B cell (primary cell): ENCODE data around the gene CACNA1F. TPM values are rescaled to one million over a fixed set of nuclear protein-coding genes. Genes with fewer than 3 reads are reported as not detected.

Experiments used
- ATAC-seq: fragments of 200-7000 bp; cut with Tn5 transposase; one replicate; pipeline ENCODE4 v1.10.0; 2021; ENCODE audit warnings: low read depth, mild to moderate bottlenecking, moderate number of reproducible peaks, moderate library complexity
- CTCF ChIA-PET: fragments of 350-600 bp; sonication (Branson Sonifier 250); formaldehyde crosslinking; loops from one replicate; lab custom pipeline; 2021; ENCODE audit warnings: antibody characterized with exemption, inconsistent platforms; lab: Charles Lee
- POLR2A ChIA-PET: fragments of 350-600 bp; sonication (Branson Sonifier 250); formaldehyde crosslinking; loops from one replicate; lab custom pipeline; 2021; ENCODE audit warnings: antibody characterized with exemption; lab: Charles Lee
- DNase-seq: peaks from one replicate; pipeline ENCODE4 v3.0.0; 2013
- H2AFZ ChIP-seq: 2 replicates; pipeline ENCODE4 v1.6.1; 2012; ENCODE audit warnings: mild to moderate bottlenecking, low read depth, low read length; ENCODE audit not compliant: insufficient read depth, poor library complexity, severe bottlenecking
- H3K27ac ChIP-seq, 2 donors: 1 replicate in 1 of 2; 2 replicates in 1 of 2; pipeline ENCODE4 v1.5.1; 2012 to 2013; ENCODE audit warnings: low read length in 2 of 2, mild to moderate bottlenecking in 2 of 2, moderate library complexity in 1 of 2
- H3K27me3 ChIP-seq, 4 experiments: fragments of 200-600 bp in 1 of 4; sonication (generic) in 1 of 4; replicated peaks in 1 of 4; 1 replicate in 2 of 4; 2 replicates in 2 of 4; pipeline versions ENCODE4 v1.6.1 to v1.7.0; 2013 to 2016; ENCODE audit warnings: low read length in 3 of 4, mild to moderate bottlenecking in 2 of 4, mixed read lengths in 1 of 4, moderate library complexity in 1 of 4; ENCODE audit not compliant: insufficient read depth in 4 of 4, control insufficient read depth in 3 of 4; ENCODE audit errors: control extremely low read depth in 1 of 4
- H3K36me3 ChIP-seq, 2 experiments: replicated peaks in 1 of 2; 1 replicate in 1 of 2; 2 replicates in 1 of 2; pipeline versions ENCODE4 v1.6.1 to v1.7.1; 2013; ENCODE audit warnings: low read length in 1 of 2; ENCODE audit not compliant: insufficient read depth in 2 of 2, control insufficient read depth in 1 of 2; ENCODE audit errors: control extremely low read depth in 1 of 2, extremely low read depth in 1 of 2
- H3K4me1 ChIP-seq, 2 donors: fragments of 200-600 bp in 1 of 2; sonication (generic) in 1 of 2; 1 replicate in 1 of 2; 2 replicates in 1 of 2; pipeline versions ENCODE4 v1.5.1 to v1.6.1; 2013 to 2017; ENCODE audit warnings: low read length in 2 of 2; ENCODE audit not compliant: control insufficient read depth in 2 of 2, insufficient read depth in 2 of 2
- H3K4me2 ChIP-seq: replicated peaks from 2 replicates; pipeline ENCODE3; 2012; ENCODE audit warnings: mild to moderate bottlenecking, low read depth, low read length; ENCODE audit not compliant: poor library complexity, severe bottlenecking
- H3K4me3 ChIP-seq, 5 experiments: fragments of 200-600 bp in 1 of 5; sonication (generic) in 1 of 5; 1 replicate in 3 of 5; 2 replicates in 2 of 5; pipeline versions ENCODE4 v1.5.1 to v1.7.0; 2011 to 2016; ENCODE audit warnings: low read length in 4 of 5, mild to moderate bottlenecking in 4 of 5, low read depth in 2 of 5, control low read depth in 1 of 5, moderate library complexity in 1 of 5; ENCODE audit not compliant: insufficient read depth in 1 of 5; ENCODE audit errors: control extremely low read depth in 1 of 5, extremely low read depth in 1 of 5
- H3K79me2 ChIP-seq: fragments of 200-600 bp; sonication (generic); one replicate; pipeline ENCODE4 v1.6.0; 2016; ENCODE audit warnings: low read length; ENCODE audit not compliant: control insufficient read depth, insufficient read depth
- H3K9ac ChIP-seq: fragments of 200-600 bp; sonication (generic); 2 replicates; pipeline ENCODE4 v1.6.1; 2017; ENCODE audit warnings: mild to moderate bottlenecking, low read length, moderate library complexity
- H3K9me3 ChIP-seq, 3 donors: one replicate each; pipeline versions ENCODE4 v1.6.1 to v1.7.1; 2013; ENCODE audit warnings: low read length in 2 of 3; ENCODE audit not compliant: control insufficient read depth in 2 of 3, insufficient read depth in 1 of 3; ENCODE audit errors: control extremely low read depth in 1 of 3
- H4K20me1 ChIP-seq: 2 replicates; pipeline ENCODE4 v1.6.0; 2012; ENCODE audit warnings: mild to moderate bottlenecking, low read length; ENCODE audit not compliant: insufficient read depth, control insufficient read depth, poor library complexity, severe bottlenecking
- H3K27ac Mint-ChIP-seq: one replicate; pipeline ENCODE4 v1.8.0; 2021; ENCODE audit warnings: mixed read lengths
- H3K27me3 Mint-ChIP-seq: one replicate; pipeline ENCODE4 v1.8.0; 2021; ENCODE audit warnings: mixed read lengths
- H3K4me1 Mint-ChIP-seq: one replicate; pipeline ENCODE4 v1.8.0; 2021; ENCODE audit warnings: mixed read lengths
- H3K4me3 Mint-ChIP-seq: one replicate; pipeline ENCODE4 v1.8.0; 2021; ENCODE audit warnings: mixed read lengths
- H3K9me3 Mint-ChIP-seq: one replicate; pipeline ENCODE4 v1.8.0; 2022; ENCODE audit warnings: mixed read lengths; ENCODE audit not compliant: insufficient read depth
- EZH2 ChIP-seq: IDR thresholded peaks from 2 replicates; pipeline ENCODE4 v1.6.1; 2012; ENCODE audit warnings: borderline replicate concordance, low read depth, mild to moderate bottlenecking, moderate library complexity, low read length; ENCODE audit not compliant: insufficient read depth, poor library complexity, severe bottlenecking
- WGBS: methylation state at CpG from one replicate; pipeline ENCODE4 v1.1.5; 2013; ENCODE audit warnings: missing lambda C conversion rate; ENCODE audit not compliant: insufficient coverage; 5-methylcytosine and 5-hydroxymethylcytosine counted together
- intact Hi-C: fragments of 100-400 bp; cut with micrococcal nuclease; formaldehyde crosslinking; loops from one replicate; pipeline ENCODE4 v1.10.0; 2022
- polyA plus RNA-seq: library from polyadenylated mRNA; depleted of rRNA; stranded (reverse); fragments of >200 nt; gene quantifications from 2 replicates; pipeline ENCODE4 v1.2.3, GENCODE V29; 2012
- total RNA-seq, 2 donors: library from RNA; stranded (reverse); fragments of 120-200 nt in 1 of 2; gene quantifications; 1 replicate in 1 of 2; 2 replicates in 1 of 2; pipeline versions ENCODE4 v1.2.3 to v1.2.4, GENCODE V29; 2013 to 2022
- TF ChIP-seq, protein P1 (sequence below): fragments of 200-600 bp; IDR thresholded peaks from one replicate; pipeline ENCODE4 v1.8.0; 2022; ENCODE audit warnings: antibody characterized with exemption, mild to moderate bottlenecking

Gene CACNA1F
- total and polyA plus RNA-seq, 2 donors (not counting 1 experiment from before 2014, with no cell fraction given): 6.7 to 9.3 TPM

- Histone ChIP-seq H3K4me3 (peak within 1 kb of the TSS in 4 of 5 experiments; percentile 58 to 71 (median 70)), H3K27ac (peak within 1 kb of the TSS; percentile 24 to 51), H3K4me1 (peaks cover 6 to 30% of the 10 kb centered on the region in 2 donors), H3K36me3 (peaks cover 0 to 7% of the 10 kb centered on the region in 2 experiments), H3K9me3 (peaks cover 0 to 3% (median 0%) of the 10 kb centered on the region in 3 donors), H3K9ac (peak within 1 kb of the TSS; percentile 65), H3K27me3 (no peaks in the 10 kb centered on the region), H2AFZ (peak within 1 kb of the TSS; percentile 44), H4K20me1 (no peaks in the 10 kb centered on the region), H3K79me2 (peaks cover 7% of the 10 kb centered on the region), H3K4me2 (peak within 1 kb of the TSS; percentile 83)
- TF ChIP-seq, protein P1, sequence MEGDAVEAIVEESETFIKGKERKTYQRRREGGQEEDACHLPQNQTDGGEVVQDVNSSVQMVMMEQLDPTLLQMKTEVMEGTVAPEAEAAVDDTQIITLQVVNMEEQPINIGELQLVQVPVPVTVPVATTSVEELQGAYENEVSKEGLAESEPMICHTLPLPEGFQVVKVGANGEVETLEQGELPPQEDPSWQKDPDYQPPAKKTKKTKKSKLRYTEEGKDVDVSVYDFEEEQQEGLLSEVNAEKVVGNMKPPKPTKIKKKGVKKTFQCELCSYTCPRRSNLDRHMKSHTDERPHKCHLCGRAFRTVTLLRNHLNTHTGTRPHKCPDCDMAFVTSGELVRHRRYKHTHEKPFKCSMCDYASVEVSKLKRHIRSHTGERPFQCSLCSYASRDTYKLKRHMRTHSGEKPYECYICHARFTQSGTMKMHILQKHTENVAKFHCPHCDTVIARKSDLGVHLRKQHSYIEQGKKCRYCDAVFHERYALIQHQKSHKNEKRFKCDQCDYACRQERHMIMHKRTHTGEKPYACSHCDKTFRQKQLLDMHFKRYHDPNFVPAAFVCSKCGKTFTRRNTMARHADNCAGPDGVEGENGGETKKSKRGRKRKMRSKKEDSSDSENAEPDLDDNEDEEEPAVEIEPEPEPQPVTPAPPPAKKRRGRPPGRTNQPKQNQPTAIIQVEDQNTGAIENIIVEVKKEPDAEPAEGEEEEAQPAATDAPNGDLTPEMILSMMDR: peak; percentile 64
- no peak for TF ChIP-seq EZH2
- peak; percentile 26 for ATAC-seq
- intact Hi-C loops: loop anchor here (1.0 kb wide), 1 partner anchor 14 kb away; no protein-coding TSS in a partner anchor
- POLR2A ChIA-PET: interaction anchor here (0.6 kb wide), 1 partner anchor 96 kb away, joined by 4 read pairs; no protein-coding TSS in a partner anchor
- DNase-seq: peak; percentile 83
- Mint-ChIP-seq H3K4me3 (peak within 1 kb of the TSS; percentile 83), H3K9me3 (no peaks in the 10 kb centered on the region), H3K27ac (peak within 1 kb of the TSS; percentile 67), H3K27me3 (no peaks in the 10 kb centered on the region), H3K4me1 (peaks cover 24% of the 10 kb centered on the region)
- CTCF ChIA-PET: interaction anchor here (0.6 kb wide), 1 partner anchor 31 kb away, joined by 3 read pairs; no protein-coding TSS in a partner anchor
- WGBS: 6% methylated on average over 51 of the region's 62 CpGs
These were observed 46.8 kb downstream of the CACNA1F start, which contains the start of gene PRICKLE3 for GRCh38 chrX:49186125-49187027. Gene PRICKLE3 (minus strand): TSS chrX:49186373. CDS start chrX:49186297, 76 bp downstream.
